Measurements from ENCODE around the gene KLHL18.

Gene KLHL18

GRCh38 chr3:47343471-47343971 lies 60.8 kb downstream of the KLHL18 start:
- TF ChIP-seq, protein P1, sequence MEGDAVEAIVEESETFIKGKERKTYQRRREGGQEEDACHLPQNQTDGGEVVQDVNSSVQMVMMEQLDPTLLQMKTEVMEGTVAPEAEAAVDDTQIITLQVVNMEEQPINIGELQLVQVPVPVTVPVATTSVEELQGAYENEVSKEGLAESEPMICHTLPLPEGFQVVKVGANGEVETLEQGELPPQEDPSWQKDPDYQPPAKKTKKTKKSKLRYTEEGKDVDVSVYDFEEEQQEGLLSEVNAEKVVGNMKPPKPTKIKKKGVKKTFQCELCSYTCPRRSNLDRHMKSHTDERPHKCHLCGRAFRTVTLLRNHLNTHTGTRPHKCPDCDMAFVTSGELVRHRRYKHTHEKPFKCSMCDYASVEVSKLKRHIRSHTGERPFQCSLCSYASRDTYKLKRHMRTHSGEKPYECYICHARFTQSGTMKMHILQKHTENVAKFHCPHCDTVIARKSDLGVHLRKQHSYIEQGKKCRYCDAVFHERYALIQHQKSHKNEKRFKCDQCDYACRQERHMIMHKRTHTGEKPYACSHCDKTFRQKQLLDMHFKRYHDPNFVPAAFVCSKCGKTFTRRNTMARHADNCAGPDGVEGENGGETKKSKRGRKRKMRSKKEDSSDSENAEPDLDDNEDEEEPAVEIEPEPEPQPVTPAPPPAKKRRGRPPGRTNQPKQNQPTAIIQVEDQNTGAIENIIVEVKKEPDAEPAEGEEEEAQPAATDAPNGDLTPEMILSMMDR (IDR thresholded peaks at IDR 0.05; ENCODE audit: low read length, missing control alignments), result no peak
- H3K4me3 ChIP-seq (replicated peaks; ENCODE audit: low read depth, low read length), result no peak overlapping the region
- DNase-seq (ENCODE audit: low read depth), result no peak

DNA sequence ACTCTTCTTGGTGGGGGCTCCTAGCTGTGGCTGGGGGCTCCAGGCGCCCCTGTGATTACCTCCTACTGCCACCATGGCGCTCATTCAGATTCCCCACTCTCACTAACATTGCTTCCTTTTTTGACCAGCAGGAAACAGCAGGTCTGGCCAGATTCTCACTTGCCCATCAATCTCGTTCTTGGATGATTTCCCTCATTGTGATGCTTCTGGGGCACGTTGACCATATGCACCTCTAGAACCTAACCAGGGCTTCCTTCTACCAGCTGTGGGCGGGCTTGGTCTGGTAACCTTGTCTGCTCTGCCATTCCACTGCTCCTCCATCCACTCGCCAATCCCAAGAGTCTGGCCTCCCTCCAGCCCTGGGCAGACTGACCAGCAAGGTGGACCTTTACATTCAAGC lies 62.2 kb downstream of the KLHL18 start:
- no peak for DNase-seq (ENCODE audit: low read depth)
- TF ChIP-seq, protein P1 (IDR thresholded peaks at IDR 0.05; ENCODE audit: low read length, missing control alignments), result no peak
- H3K4me3 ChIP-seq (replicated peaks; ENCODE audit: low read depth, low read length), result no peak overlapping the region

GRCh38 chr3:47347217-47347801 lies 64.6 kb downstream of the KLHL18 start:
- TF ChIP-seq, protein P1 (IDR thresholded peaks at IDR 0.05; ENCODE audit: low read length, missing control alignments), result no peak
- no peak overlapping the region for H3K4me3 ChIP-seq (replicated peaks; ENCODE audit: low read depth, low read length)
- peak; percentile 54 for DNase-seq (ENCODE audit: low read depth)

GRCh38 chr3:47348411-47349154 lies 65.8 kb downstream of the KLHL18 start:
- no peak overlapping the region for H3K4me3 ChIP-seq (replicated peaks; ENCODE audit: low read depth, low read length)
- no peak for DNase-seq (ENCODE audit: low read depth)
- TF ChIP-seq, protein P1 (IDR thresholded peaks at IDR 0.05; ENCODE audit: low read length, missing control alignments), result no peak

DNA sequence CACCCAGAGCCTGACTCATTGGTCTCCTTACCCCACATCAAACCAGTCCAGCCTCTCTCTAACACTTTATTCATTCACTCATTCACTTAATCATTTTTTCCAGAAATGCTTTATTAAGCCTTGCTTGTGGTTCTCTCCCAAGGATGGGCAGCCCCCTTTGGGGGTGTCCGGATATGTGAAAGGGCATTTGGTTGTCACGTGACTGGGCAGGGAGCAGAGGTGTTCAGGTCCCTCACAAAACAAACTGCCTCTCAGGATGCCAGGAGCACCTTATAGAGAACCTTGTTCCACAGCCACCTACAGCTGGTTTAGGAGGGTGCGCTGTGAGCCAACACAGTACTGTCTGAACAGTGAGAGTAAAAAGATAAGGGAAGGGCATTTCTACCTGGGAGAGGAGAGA lies 72.3 kb downstream of the KLHL18 start:
- no peak for DNase-seq (ENCODE audit: low read depth)
- TF ChIP-seq, protein P1 (IDR thresholded peaks at IDR 0.05; ENCODE audit: low read length, missing control alignments), result no peak
- no peak overlapping the region for H3K4me3 ChIP-seq (replicated peaks; ENCODE audit: low read depth, low read length)

DNA sequence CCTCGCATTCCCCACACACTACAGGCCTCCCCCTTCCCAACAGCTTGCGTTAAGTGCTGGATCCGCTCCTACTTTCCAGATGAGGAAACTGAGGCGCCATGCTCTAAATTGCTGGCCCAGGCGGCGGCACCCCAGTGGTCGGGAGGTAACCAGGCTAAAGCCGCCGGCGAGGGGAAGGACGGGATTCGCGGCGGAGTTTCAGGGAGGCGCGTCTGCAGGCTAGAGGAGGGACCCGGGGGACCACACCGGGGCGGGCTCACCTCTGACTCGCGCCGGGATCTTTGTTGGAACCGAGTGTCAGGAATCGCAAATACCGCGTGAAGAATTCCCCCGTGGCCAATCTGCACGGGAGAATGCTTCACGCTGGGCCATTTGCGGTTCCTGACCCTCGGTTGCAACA lies 73.5 kb downstream of the KLHL18 start:
- H3K4me3 ChIP-seq (replicated peaks; ENCODE audit: low read depth, low read length), result no peak overlapping the region
- TF ChIP-seq, protein P1 (IDR thresholded peaks at IDR 0.05; ENCODE audit: low read length, missing control alignments), result no peak
- no peak for DNase-seq (ENCODE audit: low read depth)
